Smooth muscle cell of bladder (primary cell): ENCODE results near the gene SP110. TPM values are rescaled to one million over a fixed set of nuclear protein-coding genes. Genes with fewer than 3 reads are reported as not detected.

Experiments
- total RNA-seq: library from RNA; depleted of rRNA; stranded (reverse); fragments of >200 nt; gene quantifications from 2 replicates; pipeline ENCODE4 v1.2.3, GENCODE V29; 2014

SP110 gene
- total RNA-seq: 2.7 and 2.9 TPM in 2 replicates

DNA sequence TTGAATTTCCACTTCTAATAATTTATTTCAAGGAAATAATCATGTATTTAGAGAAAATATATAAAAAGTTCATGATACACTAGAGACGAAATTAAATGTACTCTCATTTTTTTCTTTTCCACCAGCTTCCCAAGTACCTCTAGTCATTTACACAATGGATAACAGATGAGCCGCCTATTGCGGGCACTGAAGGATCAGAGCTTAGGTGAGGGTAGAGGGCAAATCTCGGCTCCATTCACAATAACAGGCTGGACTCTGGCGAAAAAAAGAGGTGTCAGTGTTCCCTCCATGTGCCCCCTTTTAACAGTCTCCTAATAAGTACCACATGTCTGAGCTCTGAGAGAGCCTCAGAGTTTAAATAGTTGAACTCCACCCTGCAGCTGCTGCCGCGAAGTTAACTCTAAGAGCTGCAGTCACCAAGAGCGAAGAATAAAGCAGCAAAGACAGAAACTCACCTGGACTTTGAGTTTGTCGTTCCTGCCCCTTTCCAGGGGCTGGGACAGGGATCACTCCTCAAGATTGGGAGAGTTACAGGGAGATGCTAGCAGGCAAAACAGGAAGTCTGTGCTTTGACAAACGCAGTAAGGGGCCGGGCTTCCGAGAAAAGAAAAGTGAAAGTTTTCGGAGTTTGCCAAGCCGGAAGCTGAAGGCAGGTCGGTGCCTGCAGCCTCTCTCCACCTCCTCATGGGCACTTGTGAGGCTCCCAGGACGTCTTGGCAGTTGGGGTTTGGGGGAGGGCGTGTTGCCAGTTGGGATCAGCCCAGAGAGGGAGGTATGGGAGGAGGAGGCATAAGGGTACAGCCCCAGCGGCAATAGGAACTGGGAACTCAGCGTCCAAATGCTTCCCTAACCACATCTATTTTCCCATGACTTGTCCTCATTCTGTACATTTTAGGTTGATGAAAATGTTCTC lies at the start of gene SP110:
SP110 (minus strand) TSS at position 566 of the 913 bp plus-strand sequence. CDS start 3,057 bp downstream, outside the sequence.

DNA sequence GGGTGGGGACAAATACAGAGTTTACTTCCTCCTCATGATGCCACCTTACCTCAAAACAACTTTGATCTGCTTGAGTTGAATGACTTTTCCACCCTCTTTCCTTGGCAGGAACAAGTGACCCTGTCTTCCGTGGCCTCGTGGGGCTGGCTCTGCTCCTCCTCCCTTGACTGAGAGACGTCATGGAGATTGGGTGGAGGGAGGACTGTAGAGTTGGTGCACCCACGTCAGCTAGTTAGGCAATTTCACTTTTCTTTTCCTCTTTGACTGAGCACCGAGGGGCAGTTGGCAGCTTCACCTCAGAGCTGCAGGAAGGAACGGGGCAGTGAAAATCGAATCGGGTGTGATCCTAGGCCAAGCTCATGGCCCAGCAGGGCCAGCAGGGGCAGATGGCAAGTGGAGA lies 5.7 kb upstream of the SP110 start, which contains the start of gene SP140:
SP140 (plus strand) TSS at position 251 of the 400 bp plus-strand sequence; CDS start at position 360, 109 bp downstream.

Other genes starting within 250 kb of the SP110 start
- 3.3 and 4.1 TPM in 2 replicates for gene SLC16A14, start 151.1 kb downstream of the SP110 start, total RNA-seq
- gene SP140, start 5.8 kb upstream of the SP110 start, total RNA-seq: under 0.01 and 0.14 TPM in 2 replicates
- 5.5 and 7.1 TPM in 2 replicates for gene SP140L, start 107.2 kb upstream of the SP110 start, total RNA-seq
- gene SP100, start 196.2 kb upstream of the SP110 start, total RNA-seq: 60.4 and 78.3 TPM in 2 replicates